NCI-H510A (cell line): ENCODE measurements around the gene PBLD.

Experiments
- DNase-seq: peaks from one replicate; lab custom pipeline; 2025; lab: John Stamatoyannopoulos, UW

Gene PBLD

DNA sequence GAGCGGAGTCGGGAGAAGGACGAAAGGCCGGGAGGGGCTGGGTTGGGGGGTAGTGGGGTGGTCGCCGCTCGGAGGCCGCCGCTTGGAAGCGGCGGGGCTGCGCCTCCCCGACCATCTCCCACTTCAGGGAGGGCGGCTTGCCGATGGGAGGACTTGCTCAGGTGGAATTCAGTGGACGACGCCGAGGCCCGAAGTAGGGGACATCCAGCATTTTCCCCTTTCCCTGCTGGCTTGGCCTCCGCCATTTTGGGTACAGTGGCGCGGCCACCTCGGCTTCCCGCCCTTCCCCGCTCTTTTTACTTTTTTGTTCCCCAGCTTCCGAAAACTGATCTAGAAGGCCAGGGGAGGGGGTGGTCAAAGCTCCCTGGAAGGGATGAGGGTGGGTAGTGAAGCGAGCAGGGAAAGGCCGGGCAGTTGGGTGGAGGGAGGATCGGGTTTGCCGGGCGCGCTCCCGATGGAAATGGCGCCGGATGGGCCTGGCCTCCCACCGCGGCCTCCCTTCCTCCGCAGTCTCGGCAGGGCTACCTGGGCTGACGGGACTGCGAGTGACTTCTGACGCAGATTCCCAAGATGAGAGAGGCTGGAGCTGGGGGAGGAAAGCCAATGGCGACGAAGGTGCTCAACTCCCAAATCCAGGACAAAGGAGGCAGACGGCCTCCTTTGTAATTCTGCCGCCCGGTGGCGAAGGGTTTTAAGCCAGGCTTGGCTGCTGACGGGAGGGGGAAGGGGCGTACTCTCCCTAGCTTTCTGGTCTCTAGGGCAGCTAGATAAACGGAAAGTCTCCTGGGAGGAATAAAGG is at the start of gene PBLD:
Gene PBLD, minus strand, starts transcription at position 670 of the 799 bp plus-strand sequence. CDS start 26,084 bp downstream, outside the sequence.
- peak; percentile 64 for DNase-seq

- DNase-seq, result no peak
Observed at GRCh38 chr10:68371604-68372003, 38.9 kb upstream of the PBLD start.

GRCh38 chr10:68367121-68367520 is 34.4 kb upstream of the PBLD start:
- DNase-seq, result no peak

DNA sequence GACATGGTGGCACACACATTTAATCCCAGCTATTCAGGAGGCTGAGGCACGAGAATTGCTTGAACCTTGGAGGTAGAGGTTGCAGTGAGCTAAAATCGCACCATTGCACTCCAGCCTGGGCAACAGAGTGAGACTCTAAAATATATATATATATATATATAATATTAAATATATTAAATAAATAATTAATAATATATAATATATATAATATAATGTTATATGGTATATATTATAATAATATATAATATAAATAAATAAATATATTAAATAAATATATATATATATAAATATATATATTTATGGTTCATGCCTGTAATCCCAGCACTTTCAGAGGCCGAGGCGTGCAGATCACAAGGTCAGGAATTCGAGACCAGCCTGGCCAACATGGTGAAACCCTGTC is 33.9 kb upstream of the PBLD start:
- DNase-seq, result no peak

- DNase-seq, result no peak
Observed at GRCh38 chr10:68365611-68366010, 32.9 kb upstream of the PBLD start.

GRCh38 chr10:68364101-68364886 is 31.6 kb upstream of the PBLD start:
- no peak for DNase-seq

DNA sequence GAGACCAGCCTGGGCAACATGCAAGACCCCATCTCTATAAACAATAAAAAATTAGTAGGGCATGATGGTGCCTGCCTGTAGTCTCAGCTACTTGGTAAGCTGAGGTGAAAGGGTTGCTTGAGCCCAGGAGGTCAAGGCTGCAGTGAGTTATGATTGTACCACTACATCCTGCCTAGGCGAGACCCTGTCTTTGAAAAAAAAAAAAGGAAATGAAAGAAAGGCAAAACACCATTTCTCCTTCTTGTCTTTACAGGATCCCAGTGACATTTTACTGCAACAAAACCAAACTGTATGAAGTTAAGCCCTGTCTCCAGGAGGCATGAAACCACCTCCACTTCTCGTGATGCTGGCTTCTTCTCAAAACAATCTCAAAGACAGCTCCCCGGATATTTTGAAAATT is 29.9 kb upstream of the PBLD start:
- no peak for DNase-seq

DNA sequence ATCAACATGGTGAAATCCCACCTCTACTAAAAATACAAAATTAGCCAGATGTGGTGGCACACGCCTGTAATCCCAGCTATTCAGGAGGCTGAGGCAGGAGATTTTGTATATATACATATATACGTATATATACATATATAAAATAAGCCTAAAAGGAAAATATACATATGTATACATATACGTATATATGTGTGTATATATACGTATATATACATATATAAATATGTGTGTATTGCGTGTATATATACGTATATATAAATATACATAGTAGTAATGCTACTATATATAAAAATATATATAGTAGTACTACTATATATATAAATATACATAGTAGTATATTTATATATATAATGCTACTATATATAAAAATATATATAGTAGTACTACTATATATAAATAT is 26.5 kb upstream of the PBLD start:
- DNase-seq, result no peak

DNA sequence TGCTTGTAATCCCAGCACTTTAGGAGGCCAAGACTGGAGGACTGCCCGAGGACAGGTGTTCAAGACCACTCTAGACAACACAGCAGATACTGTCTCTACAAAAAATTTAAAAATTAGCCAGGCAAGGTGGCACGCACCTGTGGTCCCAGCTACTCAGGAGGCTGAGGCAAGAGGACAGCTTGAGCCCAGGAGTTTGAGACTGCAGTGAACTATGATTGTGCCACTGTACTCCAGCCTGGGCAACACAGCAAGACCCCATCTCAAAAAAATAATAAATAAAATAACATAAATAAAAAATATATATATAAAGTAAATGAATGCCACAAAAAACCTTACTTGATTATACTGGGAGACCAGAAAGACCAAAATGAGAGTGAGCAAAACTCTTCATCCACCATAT is 20.8 kb upstream of the PBLD start:
- no peak for DNase-seq

GRCh38 chr10:68348265-68348741 is 15.6 kb upstream of the PBLD start:
- no peak for DNase-seq

GRCh38 chr10:68346774-68347173 is 14.0 kb upstream of the PBLD start:
- no peak for DNase-seq

DNA sequence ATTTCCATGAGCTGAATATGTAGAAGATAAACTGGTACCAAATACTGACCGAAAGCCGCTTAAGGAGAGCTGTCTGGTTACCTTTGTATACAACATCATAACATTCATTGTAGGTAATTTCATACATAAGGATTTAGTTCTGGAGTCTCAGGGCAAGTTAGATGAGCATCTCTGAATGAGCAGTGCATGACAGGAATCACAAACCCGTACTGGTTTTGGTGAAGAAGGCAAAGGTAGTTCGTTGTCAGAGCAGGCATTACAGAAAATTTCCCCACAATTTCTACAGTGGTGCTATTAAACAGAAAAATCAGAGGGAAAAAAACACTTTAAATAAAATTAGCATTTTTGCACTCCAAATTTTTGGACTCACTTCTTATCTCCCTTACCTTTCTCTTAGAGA is 12.9 kb upstream of the PBLD start:
- no peak for DNase-seq

DNA sequence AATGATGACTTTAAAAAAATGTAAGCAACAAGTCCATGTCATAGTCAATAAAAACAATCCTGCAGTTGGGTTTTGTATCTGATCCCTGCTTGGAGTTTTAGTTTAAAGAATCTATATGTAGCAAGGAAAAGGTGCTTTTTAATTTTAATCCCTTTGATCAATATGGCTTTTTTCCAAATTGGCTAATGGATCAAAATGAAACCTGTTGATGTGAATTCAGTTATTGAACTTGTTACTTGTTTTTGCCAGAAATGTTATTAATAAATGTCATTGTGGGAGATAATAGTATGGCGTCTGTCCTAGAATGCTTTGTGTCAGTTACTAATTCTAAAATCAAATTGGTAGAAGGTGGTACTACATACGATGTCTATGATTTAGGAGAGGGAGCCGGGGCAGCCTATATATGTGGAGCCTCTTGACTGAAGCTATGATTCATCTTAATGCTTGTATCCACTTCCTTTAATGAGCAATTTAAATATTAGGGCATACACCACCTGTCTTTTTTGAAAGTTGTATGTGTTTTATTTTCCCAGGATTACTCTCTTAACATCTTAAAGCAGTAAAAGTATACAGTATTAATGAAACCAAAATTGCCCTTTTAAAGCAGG is 10.3 kb upstream of the PBLD start:
- DNase-seq, result no peak

DNA sequence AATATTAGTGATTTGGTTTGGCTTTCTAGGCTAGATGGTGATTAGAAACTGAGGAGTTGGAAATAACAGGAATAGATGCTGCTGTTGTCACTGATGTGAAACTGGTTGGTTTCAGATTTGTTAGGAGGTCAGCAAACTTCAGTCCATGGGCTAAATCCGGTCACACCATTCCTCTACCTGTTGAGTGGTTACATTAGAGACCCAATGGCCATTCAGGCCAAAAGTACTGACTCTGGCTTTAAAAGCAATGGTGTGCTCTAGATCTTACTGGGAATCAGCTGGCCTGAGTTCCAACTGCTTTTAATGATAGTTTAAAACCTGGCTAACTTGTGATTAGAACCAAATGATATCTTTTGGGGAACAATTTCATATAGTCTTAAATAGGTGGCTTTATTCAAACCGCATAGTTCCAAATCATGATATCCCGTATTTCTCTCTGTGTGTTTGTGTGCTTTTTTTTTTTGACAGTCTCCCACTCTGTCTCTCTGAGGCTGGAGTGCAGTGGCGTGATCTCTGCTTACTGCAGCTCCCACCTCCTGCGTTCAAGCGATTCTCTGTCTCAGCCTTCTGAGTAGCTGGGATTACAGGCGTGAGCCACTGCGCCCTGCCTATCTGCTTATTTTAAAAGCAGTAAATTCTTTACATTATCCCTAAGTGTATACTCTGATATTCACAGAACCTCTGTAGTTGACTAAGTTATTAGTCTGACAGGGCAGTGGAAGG is 7.8 kb upstream of the PBLD start:
- no peak for DNase-seq

GRCh38 chr10:68336754-68337351 is 4.1 kb upstream of the PBLD start:
- DNase-seq, result no peak

DNA sequence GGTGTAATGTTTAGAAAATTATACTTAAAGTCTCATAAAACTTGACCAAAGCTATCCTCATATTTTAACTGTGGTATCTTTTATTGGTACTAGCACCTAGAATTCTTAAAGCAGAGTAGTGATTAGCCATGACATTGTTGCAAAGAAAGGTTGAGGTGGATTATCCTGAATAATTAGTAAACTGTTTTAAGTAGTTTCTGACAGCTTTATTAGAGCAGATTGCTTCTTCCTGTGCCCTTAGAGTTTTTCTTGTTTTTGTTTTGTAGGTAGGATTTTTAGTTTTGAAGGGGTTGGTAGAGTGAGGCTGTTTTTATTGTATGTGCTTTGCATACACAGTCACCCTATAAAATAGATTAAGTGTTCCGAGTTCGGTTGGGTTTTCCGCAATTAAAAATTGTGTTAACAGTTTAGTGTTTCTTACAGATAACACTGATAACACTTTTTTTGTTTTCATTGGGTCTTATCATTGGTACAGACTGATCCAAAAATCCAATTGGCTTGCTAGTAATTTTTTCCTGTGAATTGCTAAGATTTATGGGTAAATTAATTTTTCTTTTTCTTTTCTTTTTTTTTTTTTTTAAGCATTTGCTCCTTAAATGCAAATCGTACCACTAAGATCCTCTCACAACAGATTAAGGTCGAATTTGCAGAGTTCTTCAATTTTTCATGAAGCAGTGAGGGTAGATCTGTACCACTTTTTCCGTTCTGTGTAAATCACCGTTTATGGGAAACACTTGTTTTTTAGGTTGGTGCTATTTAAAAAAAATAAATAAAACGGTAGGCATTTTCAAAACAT is 2.1 kb upstream of the PBLD start:
- DNase-seq, result no peak

DNA sequence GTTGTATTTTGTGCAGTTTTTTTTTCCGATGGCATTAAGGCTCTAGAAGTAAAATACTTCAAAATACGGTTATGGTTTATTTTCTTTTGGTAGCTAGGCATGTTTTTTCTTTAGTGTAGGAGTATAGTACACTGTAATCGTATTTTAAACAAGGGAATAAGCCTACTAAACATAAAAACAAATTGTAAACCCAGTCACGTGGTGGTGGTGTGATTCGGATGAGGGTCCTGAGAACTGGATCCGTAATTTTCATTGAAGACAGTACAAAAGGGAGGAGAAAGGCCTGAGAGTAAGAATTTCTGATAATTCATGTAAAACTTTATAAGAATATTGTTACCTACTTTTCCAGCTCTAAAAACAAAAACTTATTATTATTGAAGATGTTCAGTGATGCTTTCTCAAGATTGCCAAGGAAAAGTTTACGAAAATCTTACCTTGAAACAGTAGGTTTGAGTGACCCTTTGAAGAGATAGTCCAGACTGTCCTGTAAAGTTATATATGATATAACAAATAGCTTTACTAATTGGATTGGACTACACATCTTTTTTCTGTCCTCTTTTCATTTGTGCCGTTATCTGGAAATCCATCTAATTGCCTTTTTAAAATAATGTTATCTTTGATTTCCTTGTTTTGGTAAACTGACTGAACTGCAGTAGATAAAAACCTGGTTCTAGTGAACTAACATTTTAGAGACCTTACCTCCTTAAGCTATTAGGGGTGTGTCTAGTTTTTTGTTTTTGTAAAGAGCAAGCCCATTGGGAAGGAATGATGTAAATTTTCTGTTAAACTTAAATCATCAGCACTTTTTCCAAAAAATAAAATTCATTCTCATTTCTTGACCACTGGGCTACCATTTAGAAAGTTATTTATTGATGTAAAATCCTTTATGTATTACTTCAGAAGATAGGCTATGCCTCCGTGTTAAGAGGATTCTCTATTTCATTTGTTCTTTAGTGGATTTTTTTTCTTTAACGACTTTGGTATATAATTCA is 1.0 kb upstream of the PBLD start:
- no peak for DNase-seq

DNA sequence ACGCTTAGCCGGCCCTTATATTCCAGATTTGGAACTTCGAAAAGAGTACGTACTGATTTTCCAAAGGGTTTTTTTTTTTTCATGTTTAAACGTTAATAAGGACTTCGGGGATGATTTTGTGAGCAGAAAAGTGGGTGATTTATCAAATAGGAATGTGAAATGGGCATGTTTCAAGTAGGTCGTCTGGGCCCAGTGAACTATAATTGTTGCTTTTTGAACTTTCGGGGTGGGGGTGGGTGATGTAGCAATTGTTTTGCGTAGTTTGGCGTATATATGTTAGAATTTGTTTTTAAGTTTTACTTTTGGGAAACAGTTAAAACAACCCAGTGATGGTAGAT is 299 bp upstream of the PBLD start:
- DNase-seq, result no peak

- DNase-seq, result peak; percentile 95
Observed at GRCh38 chr10:68331455-68332258, 1.1 kb downstream of the PBLD start, which contains the start of gene HNRNPH3. HNRNPH3 (plus strand) TSS chr10:68332064; CDS start chr10:68337222, 5,158 bp downstream.
